Upper lobe of left lung (tissue), 6 donors: Measurements from ENCODE around the gene CRX. TPM values are rescaled to one million over a fixed set of nuclear protein-coding genes. Genes with fewer than 3 reads are reported as not detected.
A peak's percentile ranks its signal among the peaks of the same experiment; 100 is the strongest.
"Not testable (repeated sequence)": the region's sequence is repeated elsewhere in the genome, so short reads cannot be mapped to it uniquely, and the experiment has no call there.

Experiments used
- ATAC-seq, 2 donors: fragments of 200-7000 bp; cut with Tn5 transposase; one replicate each; pipeline ENCODE4 v1.9.1; 2022; ENCODE audit warnings: mild to moderate bottlenecking in 2 of 2, moderate library complexity in 2 of 2; ENCODE audit not compliant: low FRiP score in 2 of 2
- DNase-seq, 2 donors: peaks; one replicate each; pipeline ENCODE4 v3.0.0-alpha.2; 2019 to 2020
- H3K27ac ChIP-seq, 4 donors: fragments of 200-600 bp; sonication (generic); one replicate each; pipeline ENCODE4 v1.5.1; 2016 to 2019
- H3K27me3 ChIP-seq, 4 donors: fragments of 200-600 bp; sonication (generic); one replicate each; pipeline ENCODE4 v1.5.1; 2017 to 2019
- H3K36me3 ChIP-seq, 4 donors: fragments of 200-600 bp; sonication (generic); one replicate each; pipeline ENCODE4 v1.5.1; 2016 to 2019
- H3K4me1 ChIP-seq, 4 donors: fragments of 200-600 bp; sonication (generic); one replicate each; pipeline ENCODE4 v1.5.1; 2018 to 2019
- H3K4me3 ChIP-seq, 4 donors: fragments of 200-600 bp; sonication (generic); one replicate each; pipeline ENCODE4 v1.5.1; 2017 to 2019; ENCODE audit warnings: mild to moderate bottlenecking in 2 of 4, moderate library complexity in 1 of 4
- H3K9me3 ChIP-seq, 4 donors: fragments of 200-600 bp; sonication (generic); one replicate each; pipeline ENCODE4 v1.5.1; 2018 to 2019
- EP300 ChIP-seq, 4 donors: sonication (generic); formaldehyde crosslinking; IDR thresholded peaks; one replicate each; pipeline ENCODE4 v1.5.1; 2017; ENCODE audit warnings: antibody characterized with exemption in 4 of 4, control low read depth in 2 of 4
- POLR2A ChIP-seq, 4 donors: fragments of 450-650 bp; IDR thresholded peaks; one replicate each; pipeline ENCODE4 v1.5.1; 2016 to 2017; ENCODE audit warnings: antibody characterized with exemption in 4 of 4, mild to moderate bottlenecking in 2 of 4
- POLR2AphosphoS5 ChIP-seq, 2 donors: sonication (generic); formaldehyde crosslinking; IDR thresholded peaks; one replicate each; pipeline ENCODE4 v1.5.1; 2017; ENCODE audit warnings: antibody characterized with exemption in 2 of 2
- WGBS, 2 donors: methylation state at CpG; one replicate each; pipeline ENCODE4 v1.1.5; 2017 to 2018; 5-methylcytosine and 5-hydroxymethylcytosine counted together
- total RNA-seq, 6 donors: library from RNA; depleted of rRNA in 4 of 6; stranded (reverse); fragments of >200 nt in 4 of 6; gene quantifications; one replicate each; pipeline versions ENCODE4 v1.1.0 to v1.2.1, GENCODE V29; 2016 to 2021
- TF ChIP-seq, protein P1 (sequence below), 6 experiments: fragments of 450-650 bp in 4 of 6; fragments of 200-600 bp in 2 of 6; sonication (generic) in 2 of 6; IDR thresholded peaks; one replicate each; pipeline ENCODE4 v1.5.1; 2016 to 2019; ENCODE audit warnings: antibody characterized with exemption in 6 of 6
- donor health status: DM: no; HTN: no; CAD: no; lungs with moderate emphysema.
- donor health status: DM: no; HTN: yes; CAD: no; lungs with severe emphysema.

Gene CRX
- total RNA-seq, 6 donors from 2014 or later, result not detected

- H3K4me3 ChIP-seq, result peak overlapping the region; percentile 76 to 97 (median 86)
Measured at GRCh38 chr19:47779524-47780214, 42.1 kb upstream of the CRX start.

GRCh38 chr19:47780215-47780551 lies 41.6 kb upstream of the CRX start:
- H3K4me1 ChIP-seq, result peaks cover 40 to 45% (median 41%) of the 10 kb centered on the region in 4 donors
- ATAC-seq, result no peak
- 72 to 74% methylated on average over 9 of the region's 9 CpGs for WGBS, 2 donors
- peak overlapping the region; percentile 7 to 97 (median 86) for H3K4me3 ChIP-seq
- no peak for DNase-seq
- H3K27me3 ChIP-seq, result no peaks in the 10 kb centered on the region
- H3K36me3 ChIP-seq, result peaks cover 4 to 48% (median 41%) of the 10 kb centered on the region in 4 donors
- TF ChIP-seq EP300 (IDR thresholded peaks at IDR 0.05), result no peak
- no peak for TF ChIP-seq POLR2AphosphoS5 (IDR thresholded peaks at IDR 0.05)
- TF ChIP-seq, protein P1, sequence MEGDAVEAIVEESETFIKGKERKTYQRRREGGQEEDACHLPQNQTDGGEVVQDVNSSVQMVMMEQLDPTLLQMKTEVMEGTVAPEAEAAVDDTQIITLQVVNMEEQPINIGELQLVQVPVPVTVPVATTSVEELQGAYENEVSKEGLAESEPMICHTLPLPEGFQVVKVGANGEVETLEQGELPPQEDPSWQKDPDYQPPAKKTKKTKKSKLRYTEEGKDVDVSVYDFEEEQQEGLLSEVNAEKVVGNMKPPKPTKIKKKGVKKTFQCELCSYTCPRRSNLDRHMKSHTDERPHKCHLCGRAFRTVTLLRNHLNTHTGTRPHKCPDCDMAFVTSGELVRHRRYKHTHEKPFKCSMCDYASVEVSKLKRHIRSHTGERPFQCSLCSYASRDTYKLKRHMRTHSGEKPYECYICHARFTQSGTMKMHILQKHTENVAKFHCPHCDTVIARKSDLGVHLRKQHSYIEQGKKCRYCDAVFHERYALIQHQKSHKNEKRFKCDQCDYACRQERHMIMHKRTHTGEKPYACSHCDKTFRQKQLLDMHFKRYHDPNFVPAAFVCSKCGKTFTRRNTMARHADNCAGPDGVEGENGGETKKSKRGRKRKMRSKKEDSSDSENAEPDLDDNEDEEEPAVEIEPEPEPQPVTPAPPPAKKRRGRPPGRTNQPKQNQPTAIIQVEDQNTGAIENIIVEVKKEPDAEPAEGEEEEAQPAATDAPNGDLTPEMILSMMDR (IDR thresholded peaks at IDR 0.05), result no peak
- no peak for TF ChIP-seq POLR2A (IDR thresholded peaks at IDR 0.05)
- peak overlapping the region; percentile 56 to 99 (median 97) for H3K27ac ChIP-seq
- no peaks in the 10 kb centered on the region for H3K9me3 ChIP-seq

More at GRCh38 chr19:47779524-47780214, 42.1 kb upstream of the CRX start:
- no peak for TF ChIP-seq EP300 (IDR thresholded peaks at IDR 0.05)
- TF ChIP-seq POLR2A (IDR thresholded peaks at IDR 0.05), result peak in 1 of 4 donors; percentile 19
- no peak for TF ChIP-seq POLR2AphosphoS5 (IDR thresholded peaks at IDR 0.05)
- H3K27ac ChIP-seq, result peak overlapping the region; percentile 91 to 99 (median 97)
- WGBS, 2 donors, result 53 to 61% methylated on average over 19 to 24 of the region's 24 CpGs
- DNase-seq (peak in 1 of 2 donors; percentile 69), ATAC-seq (peak in 1 of 2 donors; percentile 11)
- peaks cover 40 to 45% (median 41%) of the 10 kb centered on the region in 4 donors for H3K4me1 ChIP-seq
- peaks cover 4 to 43% (median 36%) of the 10 kb centered on the region in 4 donors for H3K36me3 ChIP-seq
- no peaks in the 10 kb centered on the region for H3K27me3 ChIP-seq
- H3K9me3 ChIP-seq, result no peaks in the 10 kb centered on the region

GRCh38 chr19:47781590-47782262 lies 40.0 kb upstream of the CRX start:
- H3K27me3 ChIP-seq, result no peaks in the 10 kb centered on the region
- H3K27ac ChIP-seq, result peak overlapping the region in 3 of 4 donors; percentile 15 to 98 (median 96)
- TF ChIP-seq POLR2AphosphoS5 (IDR thresholded peaks at IDR 0.05), result no peak
- TF ChIP-seq, protein P1 (IDR thresholded peaks at IDR 0.05), result no peak
- TF ChIP-seq EP300 (IDR thresholded peaks at IDR 0.05), result no peak
- TF ChIP-seq POLR2A (IDR thresholded peaks at IDR 0.05), result no peak
- WGBS, 2 donors, result 60 to 63% methylated on average over 5 to 9 of the region's 9 CpGs
- H3K9me3 ChIP-seq, result no peaks in the 10 kb centered on the region
- ATAC-seq (no peak), DNase-seq (peak in 1 of 2 donors; percentile 43)
- peaks cover 5 to 62% (median 52%) of the 10 kb centered on the region in 4 donors for H3K36me3 ChIP-seq
- no peak overlapping the region for H3K4me3 ChIP-seq
- H3K4me1 ChIP-seq, result peaks cover 37 to 45% (median 41%) of the 10 kb centered on the region in 4 donors

GRCh38 chr19:47786566-47786965 lies 35.2 kb upstream of the CRX start:
- H3K4me3 ChIP-seq, result no peak overlapping the region
- WGBS, 2 donors, result 97 to 100% methylated on average over 6 to 7 of the region's 7 CpGs
- peaks cover 8 to 15% (median 9%) of the 10 kb centered on the region in 4 donors for H3K4me1 ChIP-seq
- H3K9me3 ChIP-seq, result no peaks in the 10 kb centered on the region
- DNase-seq, result no peak
- H3K27ac ChIP-seq, result no peak overlapping the region
- TF ChIP-seq POLR2A (IDR thresholded peaks at IDR 0.05), result no peak
- TF ChIP-seq, protein P1 (IDR thresholded peaks at IDR 0.05), result no peak
- TF ChIP-seq POLR2AphosphoS5 (IDR thresholded peaks at IDR 0.05), result no peak
- no peak for TF ChIP-seq EP300 (IDR thresholded peaks at IDR 0.05)
- peaks cover 9 to 66% (median 44%) of the 10 kb centered on the region in 4 donors for H3K36me3 ChIP-seq
- no peak for ATAC-seq
- no peaks in the 10 kb centered on the region for H3K27me3 ChIP-seq

DNA sequence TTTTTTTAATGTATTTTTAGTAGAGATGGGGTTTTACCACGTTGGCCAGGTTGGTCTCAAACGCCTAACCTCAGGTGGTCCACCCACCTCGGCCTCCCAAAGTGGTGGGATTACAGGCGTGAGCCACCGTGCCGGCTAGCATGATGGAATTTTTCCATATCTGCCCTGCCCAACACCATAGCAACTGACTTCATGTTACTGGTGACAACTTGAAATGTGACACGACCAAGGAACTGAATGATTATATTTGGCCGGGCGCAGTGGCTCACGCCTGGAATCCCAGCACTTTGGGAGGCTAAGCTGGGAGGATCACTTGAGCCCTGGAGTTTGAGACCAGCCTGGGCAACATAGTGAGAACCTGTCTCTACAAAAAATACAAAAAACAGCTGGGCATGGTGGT lies 34.4 kb upstream of the CRX start:
- not testable (repeated sequence) for H3K4me1 ChIP-seq, H3K9me3 ChIP-seq, H3K4me3 ChIP-seq, ATAC-seq, H3K27me3 ChIP-seq, DNase-seq, H3K27ac ChIP-seq
- 86 to 89% methylated on average over 10 of the region's 10 CpGs for WGBS, 2 donors
- H3K36me3 ChIP-seq, result peaks cover 9 to 60% (median 36%) of the 10 kb centered on the region in 4 donors

DNA sequence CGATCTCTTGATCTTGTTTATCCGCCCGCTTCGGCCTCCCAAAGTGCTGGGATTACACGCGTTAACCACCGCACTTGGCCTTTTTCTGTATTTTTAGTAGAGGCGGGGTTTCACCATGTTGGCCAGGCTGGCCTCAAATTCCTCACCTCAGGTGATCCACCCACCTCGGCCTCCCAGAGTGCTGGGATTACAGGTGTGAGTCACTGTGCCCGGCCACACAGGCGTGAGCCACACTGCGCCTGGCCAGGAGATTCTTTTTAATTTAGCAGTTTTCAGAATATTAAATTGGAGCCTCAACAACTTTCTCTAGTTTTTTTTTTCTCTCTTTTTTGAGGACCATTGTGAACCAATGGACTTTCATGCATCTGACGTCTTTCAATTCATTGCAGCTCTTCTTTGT lies 31.9 kb upstream of the CRX start:
- DNase-seq, H3K4me1 ChIP-seq, H3K9me3 ChIP-seq, ATAC-seq, H3K4me3 ChIP-seq, H3K27ac ChIP-seq, H3K27me3 ChIP-seq: not testable (repeated sequence)
- WGBS, 2 donors, result 90 to 93% methylated on average over 13 of the region's 13 CpGs
- peaks cover 5 to 35% (median 14%) of the 10 kb centered on the region in 4 donors for H3K36me3 ChIP-seq
